Tibial artery (tissue), 4 donors: ENCODE measurements around the gene MARK1.

Experiments used
- DNase-seq, 2 donors: peaks; one replicate each; pipeline ENCODE4 v3.0.0-alpha.2; 2019
- H3K27ac ChIP-seq, 2 donors: fragments of 200-600 bp; sonication (generic) in 1 of 2; 1 replicate in 1 of 2; 2 replicates in 1 of 2; pipeline ENCODE4 v1.5.1; 2018 to 2019; ENCODE audit warnings: mild to moderate bottlenecking in 1 of 2
- H3K27me3 ChIP-seq, 2 donors: fragments of 200-600 bp; sonication (generic) in 1 of 2; one replicate each; pipeline versions ENCODE4 v1.5.1 to v1.6.0; 2016 to 2019
- H3K36me3 ChIP-seq, 3 donors: fragments of 200-600 bp; sonication (generic) in 2 of 3; one replicate each; pipeline ENCODE4 v1.5.1; 2016 to 2019; ENCODE audit warnings: mild to moderate bottlenecking in 2 of 3
- H3K4me1 ChIP-seq, 4 donors: fragments of 200-600 bp; sonication (generic) in 2 of 4; 1 replicate in 3 of 4; 2 replicates in 1 of 4; pipeline ENCODE4 v1.5.1; 2016 to 2019
- H3K4me3 ChIP-seq, 2 donors: fragments of 200-600 bp; sonication (generic) in 1 of 2; 1 replicate in 1 of 2; 2 replicates in 1 of 2; pipeline ENCODE4 v1.5.1; 2018 to 2019; ENCODE audit warnings: mild to moderate bottlenecking in 2 of 2
- H3K9me3 ChIP-seq, 3 donors: fragments of 200-600 bp; sonication (generic) in 1 of 3; one replicate each; pipeline ENCODE4 v1.5.1; 2016 to 2019
- intact Hi-C: fragments of 100-400 bp; cut with DNase I; formaldehyde crosslinking; loops from one replicate; pipeline ENCODE4 v1.15.0; 2023; ENCODE audit warnings: low total_unique reads
- TF ChIP-seq, protein P1 (sequence below), 2 experiments: fragments of 200-600 bp in 1 of 2; fragments of 450-650 bp in 1 of 2; IDR thresholded peaks; one replicate each; pipeline ENCODE4 v1.5.1; 2017 to 2019; ENCODE audit warnings: antibody characterized with exemption in 2 of 2, mild to moderate bottlenecking in 1 of 2, moderate library complexity in 1 of 2

Gene MARK1

DNA sequence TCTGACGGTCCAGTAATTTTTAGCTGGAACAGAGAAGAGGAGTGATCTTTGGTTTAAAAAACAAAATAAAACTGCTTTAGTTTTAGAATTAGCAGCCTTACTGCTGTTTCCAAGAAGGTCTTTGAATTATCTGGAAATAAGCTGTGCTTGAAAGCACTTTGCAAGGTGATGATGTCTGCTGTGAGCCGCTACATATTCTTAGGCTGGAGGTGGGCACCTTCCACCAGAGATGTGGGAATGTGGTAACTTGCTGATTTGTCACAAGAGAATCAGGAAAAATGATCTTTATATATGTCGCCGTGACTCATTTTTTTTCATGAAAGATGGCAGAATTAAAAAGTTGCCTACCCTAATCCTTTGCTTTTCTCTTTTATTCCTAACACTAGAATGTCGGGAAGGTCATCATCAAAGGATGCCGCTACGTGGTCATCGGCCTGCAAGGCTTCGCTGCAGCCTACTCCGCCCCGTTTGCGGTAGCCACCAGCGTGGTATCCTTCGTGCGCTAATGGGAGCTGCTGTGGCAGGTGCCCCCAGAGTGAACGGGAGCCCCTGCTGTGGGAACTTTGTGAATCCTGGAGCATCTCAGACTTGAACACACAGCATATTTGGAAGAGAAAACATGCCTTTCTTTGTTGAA is 168.4 kb downstream of the MARK1 start:
- Histone ChIP-seq H3K36me3 (peaks cover 0 to 18% (median 5%) of the 10 kb centered on the region in 3 donors), H3K4me3 (no peak overlapping the region), H3K27me3 (no peaks in the 10 kb centered on the region), H3K4me1 (peaks cover 0 to under 1% (median under 1%) of the 10 kb centered on the region in 4 donors), H3K27ac (no peak overlapping the region), H3K9me3 (no peaks in the 10 kb centered on the region)
- no peak for DNase-seq
- intact Hi-C loops: no loop called here
- TF ChIP-seq, protein P1, sequence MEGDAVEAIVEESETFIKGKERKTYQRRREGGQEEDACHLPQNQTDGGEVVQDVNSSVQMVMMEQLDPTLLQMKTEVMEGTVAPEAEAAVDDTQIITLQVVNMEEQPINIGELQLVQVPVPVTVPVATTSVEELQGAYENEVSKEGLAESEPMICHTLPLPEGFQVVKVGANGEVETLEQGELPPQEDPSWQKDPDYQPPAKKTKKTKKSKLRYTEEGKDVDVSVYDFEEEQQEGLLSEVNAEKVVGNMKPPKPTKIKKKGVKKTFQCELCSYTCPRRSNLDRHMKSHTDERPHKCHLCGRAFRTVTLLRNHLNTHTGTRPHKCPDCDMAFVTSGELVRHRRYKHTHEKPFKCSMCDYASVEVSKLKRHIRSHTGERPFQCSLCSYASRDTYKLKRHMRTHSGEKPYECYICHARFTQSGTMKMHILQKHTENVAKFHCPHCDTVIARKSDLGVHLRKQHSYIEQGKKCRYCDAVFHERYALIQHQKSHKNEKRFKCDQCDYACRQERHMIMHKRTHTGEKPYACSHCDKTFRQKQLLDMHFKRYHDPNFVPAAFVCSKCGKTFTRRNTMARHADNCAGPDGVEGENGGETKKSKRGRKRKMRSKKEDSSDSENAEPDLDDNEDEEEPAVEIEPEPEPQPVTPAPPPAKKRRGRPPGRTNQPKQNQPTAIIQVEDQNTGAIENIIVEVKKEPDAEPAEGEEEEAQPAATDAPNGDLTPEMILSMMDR (IDR thresholded peaks at IDR 0.05): no peak

GRCh38 chr1:220696863-220697231 is 168.9 kb downstream of the MARK1 start:
- intact Hi-C loops: no loop called here
- peaks cover 0 to 18% (median 5%) of the 10 kb centered on the region in 3 donors for H3K36me3 ChIP-seq
- no peak overlapping the region for H3K27ac ChIP-seq
- H3K4me1 ChIP-seq: no peaks in the 10 kb centered on the region
- no peak for DNase-seq
- TF ChIP-seq, protein P1 (IDR thresholded peaks at IDR 0.05): no peak
- H3K27me3 ChIP-seq: no peaks in the 10 kb centered on the region
- no peaks in the 10 kb centered on the region for H3K9me3 ChIP-seq
- H3K4me3 ChIP-seq: no peak overlapping the region

GRCh38 chr1:220697326-220697725 is 169.4 kb downstream of the MARK1 start:
- Histone ChIP-seq H3K9me3 (no peaks in the 10 kb centered on the region), H3K36me3 (peaks cover 0 to 18% (median 5%) of the 10 kb centered on the region in 3 donors), H3K4me1 (no peaks in the 10 kb centered on the region), H3K4me3 (no peak overlapping the region), H3K27me3 (no peaks in the 10 kb centered on the region), H3K27ac (no peak overlapping the region)
- intact Hi-C loops: no loop called here
- no peak for DNase-seq
- TF ChIP-seq, protein P1 (IDR thresholded peaks at IDR 0.05): no peak

DNA sequence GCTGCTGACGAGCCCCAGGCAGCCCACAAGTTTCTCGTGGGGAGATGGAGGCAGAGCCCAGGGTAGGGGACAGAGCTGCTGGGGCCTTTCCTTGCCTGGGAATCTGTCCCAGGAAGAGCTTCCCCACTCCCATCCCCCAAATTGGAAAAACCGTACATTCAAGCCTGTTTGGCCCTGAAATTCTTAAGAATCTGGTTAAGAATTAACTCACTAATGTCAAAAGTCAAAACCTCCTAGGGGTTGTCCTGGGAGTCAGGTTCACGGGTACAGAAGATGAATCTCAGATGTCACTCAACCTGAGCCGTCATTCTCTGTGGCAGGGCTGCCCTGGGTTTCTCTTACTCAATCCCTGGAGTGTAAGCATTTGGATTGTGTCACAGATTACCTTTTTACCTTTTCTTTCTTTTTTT is 170.7 kb downstream of the MARK1 start:
- no peaks in the 10 kb centered on the region for H3K27me3 ChIP-seq
- no peaks in the 10 kb centered on the region for H3K9me3 ChIP-seq
- DNase-seq: no peak
- H3K4me3 ChIP-seq: no peak overlapping the region
- peaks cover 0 to 18% (median 5%) of the 10 kb centered on the region in 3 donors for H3K36me3 ChIP-seq
- intact Hi-C loops: no loop called here
- TF ChIP-seq, protein P1 (IDR thresholded peaks at IDR 0.05): no peak
- H3K27ac ChIP-seq: no peak overlapping the region
- no peaks in the 10 kb centered on the region for H3K4me1 ChIP-seq

- Histone ChIP-seq H3K4me3 (no peak overlapping the region), H3K4me1 (no peaks in the 10 kb centered on the region), H3K27ac (no peak overlapping the region), H3K36me3 (peaks cover 0 to 18% (median 5%) of the 10 kb centered on the region in 3 donors), H3K27me3 (no peaks in the 10 kb centered on the region), H3K9me3 (no peaks in the 10 kb centered on the region)
- no peak for DNase-seq
- TF ChIP-seq, protein P1 (IDR thresholded peaks at IDR 0.05): no peak
- intact Hi-C loops: no loop called here
Measured at GRCh38 chr1:220699044-220699443, 171.1 kb downstream of the MARK1 start.
